WTC11 (cell line): ENCODE measurements around the gene FUT8. TPM values are rescaled to one million over a fixed set of nuclear protein-coding genes. Genes with fewer than 3 reads are reported as not detected.

Experiments used
- ATAC-seq: fragments of 200-7000 bp; cut with Tn5 transposase; 2 replicates; pipeline ENCODE4 v1.10.0; 2021; ENCODE audit warnings: mild to moderate bottlenecking, moderate library complexity
- CTCF ChIA-PET: fragments of 300-600 bp; sonication (Branson Sonifier 250); formaldehyde crosslinking; loops from one replicate; lab custom pipeline; 2021; ENCODE audit warnings: antibody characterized with exemption; lab: Charles Lee
- POLR2A ChIA-PET: fragments of 350-600 bp; sonication (Branson Sonifier 250); formaldehyde crosslinking; loops from one replicate; lab custom pipeline; 2021; ENCODE audit warnings: antibody characterized with exemption; lab: Charles Lee
- DNase-seq: peaks from one replicate; pipeline ENCODE4 v3.0.0; 2021; ENCODE audit warnings: low spot score
- H3K27ac Mint-ChIP-seq: 2 replicates; pipeline ENCODE4 v1.8.0; 2021; ENCODE audit warnings: mixed read lengths
- H3K27me3 Mint-ChIP-seq: 2 replicates; pipeline ENCODE4 v1.8.0; 2021; ENCODE audit warnings: low read depth, mild to moderate bottlenecking, moderate library complexity, mixed read lengths
- H3K36me3 Mint-ChIP-seq: 2 replicates; pipeline ENCODE4 v1.8.0; 2021; ENCODE audit warnings: mixed read lengths
- H3K4me1 Mint-ChIP-seq: 2 replicates; pipeline ENCODE4 v1.8.0; 2022; ENCODE audit warnings: mixed read lengths
- H3K4me3 Mint-ChIP-seq: 2 replicates; pipeline ENCODE4 v1.8.0; 2021; ENCODE audit warnings: mild to moderate bottlenecking, moderate library complexity, mixed read lengths
- H3K9me3 Mint-ChIP-seq: 2 replicates; pipeline ENCODE4 v1.8.0; 2021; ENCODE audit warnings: mixed read lengths
- AFF4 ChIP-seq: sonication (generic); formaldehyde crosslinking; IDR thresholded peaks from 2 replicates; pipeline ENCODE4 v1.8.1; 2023; ENCODE audit warnings: mild to moderate bottlenecking, missing genetic modification reagents, borderline replicate concordance
- ARID4B ChIP-seq: sonication (generic); formaldehyde crosslinking; IDR thresholded peaks from 2 replicates; pipeline ENCODE4 v1.8.0; 2023; ENCODE audit warnings: missing genetic modification reagents, mild to moderate bottlenecking, borderline replicate concordance
- CBFB ChIP-seq: sonication (generic); formaldehyde crosslinking; IDR thresholded peaks from 2 replicates; pipeline ENCODE4 v1.8.1; 2022; ENCODE audit warnings: mild to moderate bottlenecking, low read depth, missing genetic modification reagents
- CREM ChIP-seq: sonication (generic); formaldehyde crosslinking; IDR thresholded peaks from 2 replicates; pipeline ENCODE4 v1.8.1; 2022; ENCODE audit warnings: mild to moderate bottlenecking, missing genetic modification reagents, moderate library complexity
- HMGXB4 ChIP-seq: sonication (generic); formaldehyde crosslinking; IDR thresholded peaks from 2 replicates; pipeline ENCODE4 v1.8.1; 2023; ENCODE audit warnings: mild to moderate bottlenecking, moderate library complexity, missing genetic modification reagents
- IRF1 ChIP-seq: sonication (generic); formaldehyde crosslinking; IDR thresholded peaks from 2 replicates; pipeline ENCODE4 v1.8.0; 2023; ENCODE audit warnings: missing genetic modification reagents
- IRF2 ChIP-seq: sonication (generic); formaldehyde crosslinking; IDR thresholded peaks from 2 replicates; pipeline ENCODE4 v1.8.0; 2022; ENCODE audit warnings: low read depth, missing genetic modification reagents, borderline replicate concordance
- JUN ChIP-seq: sonication (generic); formaldehyde crosslinking; IDR thresholded peaks from 2 replicates; pipeline ENCODE4 v1.8.0; 2023; ENCODE audit warnings: mild to moderate bottlenecking, missing genetic modification reagents
- MXD4 ChIP-seq: fragments of 250-450 bp; sonication (Bioruptor Pico); IDR thresholded peaks from 2 replicates; pipeline ENCODE4 v1.8.0; 2021; ENCODE audit warnings: mild to moderate bottlenecking, moderate library complexity, borderline replicate concordance
- NR3C1 ChIP-seq: sonication (generic); formaldehyde crosslinking; conservative IDR thresholded peaks from 2 replicates; pipeline ENCODE4 v1.8.1; 2023; ENCODE audit warnings: low read depth, mild to moderate bottlenecking, missing genetic modification reagents
- RORB ChIP-seq: fragments of 250-450 bp; sonication (Bioruptor Pico); IDR thresholded peaks from 2 replicates; pipeline ENCODE4 v1.9.0; 2021; ENCODE audit warnings: mild to moderate bottlenecking
- SMAD4 ChIP-seq: sonication (generic); formaldehyde crosslinking; IDR thresholded peaks from 2 replicates; pipeline ENCODE4 v1.8.0; 2022; ENCODE audit warnings: mild to moderate bottlenecking, missing genetic modification reagents
- SOX15 ChIP-seq: fragments of 250-450 bp; sonication (Bioruptor Pico); IDR thresholded peaks from 2 replicates; pipeline ENCODE4 v1.9.0; 2021; ENCODE audit warnings: mild to moderate bottlenecking
- TEAD4 ChIP-seq: sonication (generic); formaldehyde crosslinking; IDR thresholded peaks from 2 replicates; pipeline ENCODE4 v1.8.0; 2022; ENCODE audit warnings: mild to moderate bottlenecking, missing genetic modification reagents
- ZBTB21 ChIP-seq: sonication (generic); formaldehyde crosslinking; IDR thresholded peaks from 2 replicates; pipeline ENCODE4 v1.8.1; 2023; ENCODE audit warnings: mild to moderate bottlenecking, missing genetic modification reagents, borderline replicate concordance
- ZMAT4 ChIP-seq: fragments of 250-450 bp; sonication (Bioruptor Pico); IDR thresholded peaks from 2 replicates; pipeline ENCODE4 v1.9.0; 2021; ENCODE audit warnings: mild to moderate bottlenecking
- ZNF263 ChIP-seq: sonication (generic); formaldehyde crosslinking; IDR thresholded peaks from 2 replicates; pipeline ENCODE4 v1.8.1; 2022; ENCODE audit warnings: low read depth, mild to moderate bottlenecking, moderate library complexity, missing genetic modification reagents
- ZNF317 ChIP-seq: sonication (generic); formaldehyde crosslinking; IDR thresholded peaks from 2 replicates; pipeline ENCODE4 v1.8.1; 2023; ENCODE audit warnings: low read depth, mild to moderate bottlenecking, moderate library complexity, missing genetic modification reagents, borderline replicate concordance
- total RNA-seq: library from RNA; stranded (reverse); gene quantifications from 3 replicates; pipeline ENCODE4 v1.2.3, GENCODE V29; 2021
- TF ChIP-seq, protein P1 (sequence below): sonication (generic); formaldehyde crosslinking; IDR thresholded peaks from 2 replicates; pipeline ENCODE4 v1.8.0; 2022; ENCODE audit warnings: mild to moderate bottlenecking, missing genetic modification reagents

The FUT8 gene
- total RNA-seq, 1 experiment from 2014 or later, result 37.9 TPM

DNA sequence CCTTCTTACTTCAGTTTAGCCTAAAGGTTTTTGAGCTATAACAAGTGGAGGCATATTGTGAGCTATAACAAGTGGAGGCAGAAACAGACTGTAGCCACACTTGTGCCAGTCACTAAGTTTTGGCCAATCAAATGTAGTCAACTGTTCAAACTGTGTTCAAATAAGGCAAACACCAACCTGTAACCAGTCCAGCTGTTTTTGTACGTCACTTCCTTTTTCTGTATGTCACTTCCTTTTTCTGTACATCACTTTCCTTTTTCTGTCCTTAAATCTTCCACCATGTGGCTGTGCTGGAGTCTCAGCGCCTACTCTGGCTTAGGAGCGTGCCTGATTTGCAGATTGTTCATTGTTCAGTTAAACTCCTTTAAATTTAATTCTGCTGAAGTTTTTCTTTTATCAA lies 79.7 kb downstream of the FUT8 start (continued):
- TF ChIP-seq TEAD4 (no peak), ZMAT4 (CRISPR knock-in tag) (no peak), MXD4 (CRISPR knock-in tag) (no peak), CREM (no peak), IRF1 (CRISPR knock-in tag) (no peak), JUN (CRISPR knock-in tag) (no peak)
- TF ChIP-seq, all 79 proteins: peak for 0

DNA sequence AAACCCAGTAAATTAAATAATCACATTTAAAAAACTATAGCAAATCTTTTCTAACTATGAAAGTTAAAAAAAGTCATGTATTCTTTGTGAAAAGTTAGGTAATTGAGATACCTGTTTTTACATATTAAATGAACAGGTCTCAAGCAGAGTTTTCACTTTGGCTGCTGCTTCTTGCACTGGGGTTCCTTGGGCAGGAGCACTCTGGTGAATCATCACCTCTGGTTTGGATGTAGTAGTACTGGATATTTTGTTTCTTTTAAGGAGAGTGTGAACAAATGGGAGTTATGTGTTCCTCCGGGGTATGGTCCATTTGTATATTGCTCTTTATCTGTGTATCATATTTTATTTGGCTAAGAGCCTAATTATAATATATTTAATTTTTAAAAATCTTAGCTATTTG lies 82.7 kb downstream of the FUT8 start:
- CTCF ChIA-PET, result no interaction called here

More for the DNA sequence above, 82.7 kb downstream of the FUT8 start:
- peaks cover 8% of the 10 kb centered on the region for H3K4me1 Mint-ChIP-seq
- H3K4me3 Mint-ChIP-seq, result no peak overlapping the region
- peaks cover 7% of the 10 kb centered on the region for H3K36me3 Mint-ChIP-seq
- no peak overlapping the region for H3K27ac Mint-ChIP-seq
- POLR2A ChIA-PET, result no interaction called here
- TF ChIP-seq ZNF263 (CRISPR knock-in tag) (no peak), NR3C1 (CRISPR knock-in tag) (no peak), ARID4B (CRISPR knock-in tag) (no peak), IRF1 (CRISPR knock-in tag) (no peak), RORB (CRISPR knock-in tag) (no peak), AFF4 (CRISPR knock-in tag) (no peak), ZNF317 (CRISPR knock-in tag) (no peak), ZBTB21 (CRISPR knock-in tag) (no peak), IRF2 (CRISPR knock-in tag) (no peak), HMGXB4 (CRISPR knock-in tag) (no peak), CBFB (CRISPR knock-in tag) (no peak), TEAD4 (no peak), SMAD4 (CRISPR knock-in tag) (no peak), SOX15 (CRISPR knock-in tag) (no peak)
- TF ChIP-seq, protein P1, sequence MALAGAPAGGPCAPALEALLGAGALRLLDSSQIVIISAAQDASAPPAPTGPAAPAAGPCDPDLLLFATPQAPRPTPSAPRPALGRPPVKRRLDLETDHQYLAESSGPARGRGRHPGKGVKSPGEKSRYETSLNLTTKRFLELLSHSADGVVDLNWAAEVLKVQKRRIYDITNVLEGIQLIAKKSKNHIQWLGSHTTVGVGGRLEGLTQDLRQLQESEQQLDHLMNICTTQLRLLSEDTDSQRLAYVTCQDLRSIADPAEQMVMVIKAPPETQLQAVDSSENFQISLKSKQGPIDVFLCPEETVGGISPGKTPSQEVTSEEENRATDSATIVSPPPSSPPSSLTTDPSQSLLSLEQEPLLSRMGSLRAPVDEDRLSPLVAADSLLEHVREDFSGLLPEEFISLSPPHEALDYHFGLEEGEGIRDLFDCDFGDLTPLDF (CRISPR knock-in tag), result no peak
- ATAC-seq, result no peak
- peaks cover 2% of the 10 kb centered on the region; the same call in 1 of the 2 replicates for H3K27me3 Mint-ChIP-seq
- peaks cover 12% of the 10 kb centered on the region for H3K9me3 Mint-ChIP-seq
- DNase-seq, result no peak
